ENCODE measurements around the gene KPNA2.
"Not testable (repeated sequence)": the region's sequence is repeated elsewhere in the genome, so short reads cannot be mapped to it uniquely, and the experiment has no call there.

Gene KPNA2

GRCh38 chr17:68048996-68049395 is 13.5 kb downstream of the KPNA2 start:
- TF ChIP-seq EZH2phosphoT487 (IDR thresholded peaks at IDR 0.05; ENCODE audit: borderline replicate concordance) (no peak), CTCF (conservative IDR thresholded peaks at IDR 0.05; ENCODE audit: low read length) (no peak)
- peaks cover 22% of the 10 kb centered on the region for H3K4me1 ChIP-seq (ENCODE audit: insufficient read depth, low read length, poor library complexity, severe bottlenecking)
- H3K9ac ChIP-seq (ENCODE audit: low read depth, low read length, poor library complexity, severe bottlenecking): no peak overlapping the region
- no peak overlapping the region for H3K4me3 ChIP-seq (ENCODE audit: low read length, poor library complexity, severe bottlenecking)
- H3F3A ChIP-seq (ENCODE audit: low read depth): peaks cover 21% of the 10 kb centered on the region
- H3K27me3 ChIP-seq (ENCODE audit: insufficient read depth, low read length, poor library complexity, severe bottlenecking): no peaks in the 10 kb centered on the region
- H2AFZ ChIP-seq (ENCODE audit: low read length): no peak overlapping the region
- no peak overlapping the region for H3K4me2 ChIP-seq (ENCODE audit: low read depth, low read length, poor library complexity, severe bottlenecking)
- peaks cover 39% of the 10 kb centered on the region for H3K36me3 ChIP-seq (ENCODE audit: insufficient read depth, low read length)
- H3K9me3 ChIP-seq (ENCODE audit: insufficient read depth, low read depth, low read length): no peaks in the 10 kb centered on the region
- peaks cover 21% of the 10 kb centered on the region for H3K79me2 ChIP-seq (ENCODE audit: insufficient read depth, low read length)
- H4K20me1 ChIP-seq (ENCODE audit: insufficient read depth, low read length, poor library complexity, severe bottlenecking): peaks cover 22% of the 10 kb centered on the region
- no peaks in the 10 kb centered on the region for H3K9me2 ChIP-seq (replicated peaks; ENCODE audit: low read depth, low read length)

- not testable (repeated sequence) for H3K27me3 ChIP-seq (ENCODE audit: insufficient read depth, low read length, poor library complexity, severe bottlenecking); H3K9me3 ChIP-seq (ENCODE audit: insufficient read depth, low read depth, low read length); H3K9ac ChIP-seq (ENCODE audit: low read depth, low read length, poor library complexity, severe bottlenecking); H3K4me3 ChIP-seq (ENCODE audit: low read length, poor library complexity, severe bottlenecking); H3K4me2 ChIP-seq (ENCODE audit: low read depth, low read length, poor library complexity, severe bottlenecking); H3K9me2 ChIP-seq (replicated peaks; ENCODE audit: low read depth, low read length); H2AFZ ChIP-seq (ENCODE audit: low read length)
- peaks cover 20% of the 10 kb centered on the region for H3K4me1 ChIP-seq (ENCODE audit: insufficient read depth, low read length, poor library complexity, severe bottlenecking)
- H3K36me3 ChIP-seq (ENCODE audit: insufficient read depth, low read length): peaks cover 30% of the 10 kb centered on the region
- H3F3A ChIP-seq (ENCODE audit: low read depth): peaks cover 22% of the 10 kb centered on the region
- peaks cover 12% of the 10 kb centered on the region for H3K79me2 ChIP-seq (ENCODE audit: insufficient read depth, low read length)
- H4K20me1 ChIP-seq (ENCODE audit: insufficient read depth, low read length, poor library complexity, severe bottlenecking): peaks cover 13% of the 10 kb centered on the region
These were observed 14.4 kb downstream of the KPNA2 start for GRCh38 chr17:68049812-68050437.

- not testable (repeated sequence) for H3K4me2 ChIP-seq (ENCODE audit: low read depth, low read length, poor library complexity, severe bottlenecking); H2AFZ ChIP-seq (ENCODE audit: low read length); H3K79me2 ChIP-seq (ENCODE audit: insufficient read depth, low read length); H3K9me3 ChIP-seq (ENCODE audit: insufficient read depth, low read depth, low read length); H3K27me3 ChIP-seq (ENCODE audit: insufficient read depth, low read length, poor library complexity, severe bottlenecking); H3K9me2 ChIP-seq (replicated peaks; ENCODE audit: low read depth, low read length); H3K4me3 ChIP-seq (ENCODE audit: low read length, poor library complexity, severe bottlenecking); H4K20me1 ChIP-seq (ENCODE audit: insufficient read depth, low read length, poor library complexity, severe bottlenecking); H3K9ac ChIP-seq (ENCODE audit: low read depth, low read length, poor library complexity, severe bottlenecking)
- Histone ChIP-seq H3K4me1 (ENCODE audit: insufficient read depth, low read length, poor library complexity, severe bottlenecking) (peaks cover 16% of the 10 kb centered on the region), H3F3A (ENCODE audit: low read depth) (peaks cover 22% of the 10 kb centered on the region), H3K36me3 (ENCODE audit: insufficient read depth, low read length) (peaks cover 13% of the 10 kb centered on the region; the same call in 1 of the 2 replicates)
These were observed 16.1 kb downstream of the KPNA2 start for GRCh38 chr17:68051321-68052312.

GRCh38 chr17:68052810-68053209 is 17.3 kb downstream of the KPNA2 start:
- Histone ChIP-seq H3K27me3 (ENCODE audit: insufficient read depth, low read length, poor library complexity, severe bottlenecking) (no peaks in the 10 kb centered on the region), H3K4me1 (ENCODE audit: insufficient read depth, low read length, poor library complexity, severe bottlenecking) (peaks cover 19% of the 10 kb centered on the region), H3K79me2 (ENCODE audit: insufficient read depth, low read length) (no peaks in the 10 kb centered on the region), H3K9me2 (replicated peaks; ENCODE audit: low read depth, low read length) (no peaks in the 10 kb centered on the region), H3F3A (ENCODE audit: low read depth) (peaks cover 11% of the 10 kb centered on the region; the same call in 1 of the 2 replicates), H2AFZ (ENCODE audit: low read length) (no peak overlapping the region), H3K36me3 (ENCODE audit: insufficient read depth, low read length) (peaks cover 3% of the 10 kb centered on the region; the same call in 1 of the 2 replicates), H4K20me1 (ENCODE audit: insufficient read depth, low read length, poor library complexity, severe bottlenecking) (no peaks in the 10 kb centered on the region), H3K4me3 (ENCODE audit: low read length, poor library complexity, severe bottlenecking) (no peak overlapping the region), H3K9ac (ENCODE audit: low read depth, low read length, poor library complexity, severe bottlenecking) (no peak overlapping the region), H3K4me2 (ENCODE audit: low read depth, low read length, poor library complexity, severe bottlenecking) (no peak overlapping the region), H3K9me3 (ENCODE audit: insufficient read depth, low read depth, low read length) (no peaks in the 10 kb centered on the region)
- TF ChIP-seq EZH2phosphoT487 (IDR thresholded peaks at IDR 0.05; ENCODE audit: borderline replicate concordance) (no peak), CTCF (conservative IDR thresholded peaks at IDR 0.05; ENCODE audit: low read length) (no peak)

Data from Loucy (cell line).